Smooth muscle cell (in vitro differentiated cells): ENCODE measurements around the gene ST7L. TPM values are rescaled to one million over a fixed set of nuclear protein-coding genes. Genes with fewer than 3 reads are reported as not detected.
"Not testable (repeated sequence)": the region's sequence is repeated elsewhere in the genome, so short reads cannot be mapped to it uniquely, and the experiment has no call there.

Source experiments
- DNase-seq: peaks from one replicate; lab custom pipeline; 2025; ENCODE audit not compliant: unreplicated experiment; lab: John Stamatoyannopoulos, UW
- H2AFZ ChIP-seq: fragments of 200-600 bp; sonication (generic); 2 replicates; pipeline ENCODE4 v1.6.0; 2016; ENCODE audit warnings: antibody characterized with exemption, low read depth, mild to moderate bottlenecking
- H3F3A ChIP-seq: fragments of 200-600 bp; sonication (generic); 2 replicates; pipeline ENCODE4 v1.6.0; 2017; ENCODE audit warnings: antibody characterized with exemption, low read depth
- H3K27ac ChIP-seq: fragments of 200-600 bp; sonication (generic); 2 replicates; pipeline ENCODE4 v1.5.1; 2016; ENCODE audit warnings: low read depth, mild to moderate bottlenecking
- H3K27me3 ChIP-seq: fragments of 200-600 bp; sonication (generic); 2 replicates; pipeline ENCODE4 v1.6.1; 2016; ENCODE audit warnings: low read depth, mild to moderate bottlenecking
- H3K36me3 ChIP-seq: fragments of 200-600 bp; sonication (generic); 2 replicates; pipeline ENCODE4 v1.5.1; 2016; ENCODE audit warnings: low read depth
- H3K4me1 ChIP-seq: fragments of 200-600 bp; sonication (generic); 2 replicates; pipeline ENCODE4 v1.5.1; 2016; ENCODE audit warnings: low read depth
- H3K4me2 ChIP-seq: fragments of 200-600 bp; sonication (generic); 2 replicates; pipeline ENCODE4 v1.6.0; 2016; ENCODE audit warnings: mild to moderate bottlenecking
- H3K4me3 ChIP-seq: fragments of 200-600 bp; sonication (generic); 2 replicates; pipeline ENCODE4 v1.5.1; 2016; ENCODE audit warnings: mild to moderate bottlenecking
- H3K79me2 ChIP-seq: fragments of 200-600 bp; sonication (generic); 2 replicates; pipeline ENCODE4 v1.6.0; 2016; ENCODE audit warnings: low read depth, mild to moderate bottlenecking
- H3K9ac ChIP-seq: fragments of 200-600 bp; sonication (generic); 2 replicates; pipeline ENCODE4 v1.6.0; 2016; ENCODE audit warnings: low read depth
- H3K9me3 ChIP-seq: fragments of 200-600 bp; sonication (generic); replicated peaks from 2 replicates; pipeline ENCODE4 v1.5.1; 2016; ENCODE audit warnings: low read depth
- H4K20me1 ChIP-seq: fragments of 200-600 bp; sonication (generic); 2 replicates; pipeline ENCODE4 v1.6.0; 2016; ENCODE audit warnings: low read depth
- WGBS: methylation state at CpG from one replicate; pipeline ENCODE4 v1.1.7; 2016; ENCODE audit warnings: low lambda C conversion rate; 5-methylcytosine and 5-hydroxymethylcytosine counted together
- polyA plus RNA-seq: library from polyadenylated mRNA; unstranded; fragments of >200 nt; fragmentation: Nextera tagmentation; extraction: Ambion mirVana; gene quantifications from 2 replicates; pipeline ENCODE4 v1.2.1, GENCODE V29; 2016
- total RNA-seq: library from RNA; depleted of rRNA; stranded (reverse); fragments of >200 nt; gene quantifications from 2 replicates; pipeline ENCODE4 v1.2.3, GENCODE V29; 2014
- TF ChIP-seq, protein P1 (sequence below): fragments of 200-600 bp; sonication (generic); IDR thresholded peaks from 2 replicates; pipeline ENCODE4 v1.5.1; 2017; ENCODE audit warnings: borderline replicate concordance, mild to moderate bottlenecking, antibody characterized with exemption; ENCODE audit not compliant: insufficient read depth, poor library complexity, severe bottlenecking

ST7L gene
- total and polyA plus RNA-seq, 2 experiments from 2014 or later = 11.8 to 28.0 TPM

DNA sequence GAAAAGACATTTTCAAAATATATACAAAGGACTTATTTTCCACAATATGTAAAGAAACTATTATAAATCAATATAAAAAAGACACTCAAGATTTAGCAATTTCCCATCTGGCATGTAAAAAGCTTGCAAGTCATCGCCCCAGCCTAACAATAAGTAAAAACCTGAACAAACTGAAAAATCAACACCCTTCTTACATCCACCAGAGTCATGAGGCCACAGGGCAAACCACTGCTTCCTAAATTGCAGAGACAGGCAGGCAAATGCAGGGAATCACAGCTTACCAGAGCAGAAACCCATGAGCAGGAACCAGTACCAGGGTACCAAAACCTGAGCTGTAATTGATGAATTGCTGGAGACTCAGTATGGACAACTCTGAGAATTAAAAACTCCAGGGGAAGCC, 126.9 kb downstream of the ST7L start:
- DNase-seq = no peak
- no peaks in the 10 kb centered on the region for H4K20me1 ChIP-seq
- no peak overlapping the region for H3K9ac ChIP-seq
- 93% methylated on average over 1 of the region's 1 CpG for WGBS
- no peak overlapping the region for H2AFZ ChIP-seq
- no peaks in the 10 kb centered on the region for H3K36me3 ChIP-seq
- H3K4me2 ChIP-seq = no peak overlapping the region
- no peak overlapping the region for H3K27ac ChIP-seq
- no peaks in the 10 kb centered on the region for H3K4me1 ChIP-seq
- no peak overlapping the region for H3K4me3 ChIP-seq
- TF ChIP-seq, protein P1, sequence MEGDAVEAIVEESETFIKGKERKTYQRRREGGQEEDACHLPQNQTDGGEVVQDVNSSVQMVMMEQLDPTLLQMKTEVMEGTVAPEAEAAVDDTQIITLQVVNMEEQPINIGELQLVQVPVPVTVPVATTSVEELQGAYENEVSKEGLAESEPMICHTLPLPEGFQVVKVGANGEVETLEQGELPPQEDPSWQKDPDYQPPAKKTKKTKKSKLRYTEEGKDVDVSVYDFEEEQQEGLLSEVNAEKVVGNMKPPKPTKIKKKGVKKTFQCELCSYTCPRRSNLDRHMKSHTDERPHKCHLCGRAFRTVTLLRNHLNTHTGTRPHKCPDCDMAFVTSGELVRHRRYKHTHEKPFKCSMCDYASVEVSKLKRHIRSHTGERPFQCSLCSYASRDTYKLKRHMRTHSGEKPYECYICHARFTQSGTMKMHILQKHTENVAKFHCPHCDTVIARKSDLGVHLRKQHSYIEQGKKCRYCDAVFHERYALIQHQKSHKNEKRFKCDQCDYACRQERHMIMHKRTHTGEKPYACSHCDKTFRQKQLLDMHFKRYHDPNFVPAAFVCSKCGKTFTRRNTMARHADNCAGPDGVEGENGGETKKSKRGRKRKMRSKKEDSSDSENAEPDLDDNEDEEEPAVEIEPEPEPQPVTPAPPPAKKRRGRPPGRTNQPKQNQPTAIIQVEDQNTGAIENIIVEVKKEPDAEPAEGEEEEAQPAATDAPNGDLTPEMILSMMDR = no peak
- peaks cover 9% of the 10 kb centered on the region for H3K27me3 ChIP-seq
- H3K9me3 ChIP-seq = no peaks in the 10 kb centered on the region
- no peaks in the 10 kb centered on the region for H3K79me2 ChIP-seq
- H3F3A ChIP-seq = no peaks in the 10 kb centered on the region

DNA sequence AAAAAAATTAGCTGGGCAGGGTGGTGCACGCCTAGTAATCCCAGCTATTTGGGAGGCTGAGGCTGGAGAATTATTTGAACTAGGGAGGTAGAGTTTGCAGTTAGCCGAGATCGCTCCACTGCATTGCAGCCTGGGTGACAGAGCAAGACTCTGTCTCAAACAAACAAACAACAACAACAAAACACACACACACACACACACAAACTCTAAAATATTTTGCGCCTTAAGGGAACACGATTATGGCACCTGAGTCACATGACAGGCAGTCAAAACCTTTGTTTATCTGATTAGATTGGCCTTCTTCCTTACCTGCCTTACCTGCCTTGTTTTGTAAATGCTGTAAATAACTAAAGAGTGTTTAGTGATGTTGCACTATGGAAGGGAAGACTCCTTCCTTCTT, 130.8 kb downstream of the ST7L start:
- 93% methylated on average over 5 of the region's 5 CpGs for WGBS
- TF ChIP-seq, protein P1 = no peak

DNA sequence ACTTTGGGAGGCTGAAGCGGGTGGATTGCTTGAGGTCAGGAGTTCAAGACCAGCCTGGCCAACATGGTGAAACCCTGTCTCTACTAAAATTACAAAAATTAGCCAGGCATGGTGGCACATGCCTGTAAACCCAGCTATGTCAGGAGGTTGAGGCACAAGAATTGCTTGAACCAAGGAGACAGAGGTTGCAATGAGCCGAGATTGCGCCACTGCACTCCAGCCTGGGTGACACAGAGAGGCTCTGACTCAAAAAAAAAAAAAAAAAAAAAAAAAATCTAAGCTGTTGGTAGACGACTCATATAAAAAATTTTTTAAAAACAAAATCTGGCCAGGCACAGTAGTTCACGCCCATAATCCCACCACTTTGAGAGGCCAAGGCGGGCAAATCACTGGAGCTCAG, 131.3 kb downstream of the ST7L start:
- H3K9ac ChIP-seq, DNase-seq, H3K36me3 ChIP-seq, H3K27ac ChIP-seq, H3K4me1 ChIP-seq, H3K4me2 ChIP-seq, H3K4me3 ChIP-seq, H4K20me1 ChIP-seq, H3K79me2 ChIP-seq, H3F3A ChIP-seq, H2AFZ ChIP-seq, H3K9me3 ChIP-seq, H3K27me3 ChIP-seq: not testable (repeated sequence)
- 91% methylated on average over 6 of the region's 6 CpGs for WGBS

More for the DNA sequence above, 130.8 kb downstream of the ST7L start:
- H3F3A ChIP-seq = no peaks in the 10 kb centered on the region
- no peaks in the 10 kb centered on the region for H3K36me3 ChIP-seq
- no peaks in the 10 kb centered on the region for H4K20me1 ChIP-seq
- no peaks in the 10 kb centered on the region for H3K79me2 ChIP-seq
- no peak overlapping the region for H3K4me2 ChIP-seq
- H3K4me1 ChIP-seq = no peaks in the 10 kb centered on the region
- no peak overlapping the region for H3K4me3 ChIP-seq
- peaks cover under 1% of the 10 kb centered on the region for H3K27me3 ChIP-seq
- no peaks in the 10 kb centered on the region for H3K9me3 ChIP-seq
- H3K27ac ChIP-seq = no peak overlapping the region
- no peak for DNase-seq
- H3K9ac ChIP-seq = no peak overlapping the region
- no peak overlapping the region for H2AFZ ChIP-seq

DNA sequence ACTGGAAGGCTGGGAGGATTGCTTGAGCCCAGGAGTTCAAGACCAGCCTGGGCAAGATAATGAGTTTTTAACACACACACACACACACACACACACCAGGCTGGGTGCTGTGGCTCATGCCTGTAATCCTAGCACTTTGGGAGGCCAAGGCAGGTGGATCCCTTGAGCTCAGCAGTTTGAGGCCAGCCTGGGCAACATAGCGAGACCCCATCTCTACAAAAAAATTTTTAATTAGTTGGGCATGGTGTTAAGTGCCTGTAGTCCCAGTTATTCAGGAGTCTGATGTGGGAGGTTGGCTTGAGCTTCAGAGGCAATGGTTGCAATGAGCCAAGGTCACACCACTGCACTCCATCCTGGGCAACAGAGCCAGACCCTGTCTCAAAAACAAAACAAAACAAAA, 132.9 kb downstream of the ST7L start:
- H3K4me2 ChIP-seq, DNase-seq, H3K27me3 ChIP-seq, H3K27ac ChIP-seq, H3K4me3 ChIP-seq, H3F3A ChIP-seq, H4K20me1 ChIP-seq, H3K9ac ChIP-seq, H3K4me1 ChIP-seq, H2AFZ ChIP-seq, H3K79me2 ChIP-seq, H3K9me3 ChIP-seq, H3K36me3 ChIP-seq: not testable (repeated sequence)
- 100% methylated on average over 1 of the region's 1 CpG for WGBS

DNA sequence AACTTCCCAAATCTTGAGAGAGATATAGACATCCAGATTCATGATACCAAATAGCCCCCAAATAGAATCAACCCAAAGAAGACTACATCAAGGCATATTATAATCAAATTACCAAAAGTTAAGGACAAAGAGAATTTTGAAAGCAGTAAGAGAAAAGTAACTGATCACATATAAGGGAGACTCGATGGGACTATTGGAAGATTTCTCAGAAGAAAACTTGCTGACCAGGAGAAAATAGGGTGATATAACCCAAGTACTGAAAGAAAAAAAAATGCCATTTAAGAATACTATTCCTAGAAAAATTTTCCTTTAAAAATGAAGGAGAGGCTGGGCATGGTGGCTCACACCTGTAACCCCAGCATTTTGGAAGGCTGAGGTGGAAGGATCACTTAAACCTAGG, 140.6 kb downstream of the ST7L start:
- WGBS = 100% methylated on average over 1 of the region's 1 CpG
- Histone ChIP-seq H3F3A (no peaks in the 10 kb centered on the region), H3K4me1 (no peaks in the 10 kb centered on the region), H3K79me2 (no peaks in the 10 kb centered on the region), H3K36me3 (no peaks in the 10 kb centered on the region), H3K9me3 (no peaks in the 10 kb centered on the region), H4K20me1 (no peaks in the 10 kb centered on the region), H3K27me3 (no peaks in the 10 kb centered on the region), H3K4me3 (no peak overlapping the region), H3K9ac (no peak overlapping the region), H3K27ac (no peak overlapping the region), H3K4me2 (no peak overlapping the region), H2AFZ (no peak overlapping the region)
- TF ChIP-seq, protein P1 = no peak
- DNase-seq = no peak
